Epithelial cell of proximal tubule (primary cell): ENCODE results near the gene NLGN3. TPM values are rescaled to one million over a fixed set of nuclear protein-coding genes. Genes with fewer than 3 reads are reported as not detected.

Source experiments
- DNase-seq: peaks from one replicate; pipeline ENCODE4 v3.0.0-alpha.2; 2011; ENCODE audit warnings: low read depth
- H3K4me3 ChIP-seq: 2 replicates; pipeline ENCODE4 v1.5.1; 2011; ENCODE audit warnings: low read depth, mild to moderate bottlenecking, low read length
- CTCF ChIP-seq: conservative IDR thresholded peaks from 2 replicates; pipeline ENCODE4 v1.5.1; 2012; ENCODE audit warnings: low read depth, mild to moderate bottlenecking, low read length
- total RNA-seq: library from RNA; depleted of rRNA; stranded (reverse); fragments of >200 nt; gene quantifications from 2 replicates; pipeline ENCODE4 v1.2.3, GENCODE V29; 2015

The NLGN3 gene
- total RNA-seq, 1 donor from 2014 or later, result not detected

GRCh38 chrX:71169586-71169985, 24.9 kb downstream of the NLGN3 start:
- H3K4me3 ChIP-seq, result no peak overlapping the region
- DNase-seq, result no peak
- TF ChIP-seq CTCF, result no peak

GRCh38 chrX:71170660-71171059, 26.0 kb downstream of the NLGN3 start:
- no peak overlapping the region for H3K4me3 ChIP-seq
- TF ChIP-seq CTCF, result no peak
- DNase-seq, result no peak

GRCh38 chrX:71171110-71171801, 26.6 kb downstream of the NLGN3 start:
- TF ChIP-seq CTCF, result no peak
- H3K4me3 ChIP-seq, result no peak overlapping the region
- no peak for DNase-seq

GRCh38 chrX:71173440-71173839, 28.8 kb downstream of the NLGN3 start:
- no peak overlapping the region for H3K4me3 ChIP-seq
- TF ChIP-seq CTCF, result no peak
- no peak for DNase-seq

- TF ChIP-seq CTCF, result no peak
- H3K4me3 ChIP-seq, result no peak overlapping the region
- DNase-seq, result no peak
Observed at GRCh38 chrX:71174795-71175194, 30.2 kb downstream of the NLGN3 start.

GRCh38 chrX:71175531-71175930, 30.9 kb downstream of the NLGN3 start:
- DNase-seq, result no peak
- H3K4me3 ChIP-seq, result no peak overlapping the region
- TF ChIP-seq CTCF, result no peak

GRCh38 chrX:71177327-71177726, 32.7 kb downstream of the NLGN3 start:
- H3K4me3 ChIP-seq, result no peak overlapping the region
- TF ChIP-seq CTCF, result no peak
- DNase-seq, result no peak
